ENCODE measurements around the gene FLOT1. TPM values are rescaled to one million over a fixed set of nuclear protein-coding genes. Genes with fewer than 3 reads are reported as not detected.
A peak's percentile ranks its signal among the peaks of the same experiment; 100 is the strongest.

Gene FLOT1
- total and polyA plus RNA-seq, 9 of the 15 experiments (the other 6 are each of a cell fraction or from before 2014, with no cell fraction given), result 11.7 to 149 (median 118) TPM

- TF ChIP-seq ZNF445 (CRISPR knock-in tag; IDR thresholded peaks at IDR 0.05; ENCODE audit: low read depth) (peak; percentile 53), HDAC1 (IDR thresholded peaks at IDR 0.05) (peak in 1 of 2 experiments; percentile 95; a peak in 2 of 4 replicates), HSF4 (CRISPR knock-in tag; IDR thresholded peaks at IDR 0.05; ENCODE audit: borderline replicate concordance) (peak; percentile 67; the same call in 1 of the 2 replicates), CBX2 (IDR thresholded peaks at IDR 0.05; ENCODE audit: insufficient read depth, low read length, poor library complexity, severe bottlenecking) (no peak), MYNN (IDR thresholded peaks at IDR 0.05) (no peak), MYNN (CRISPR knock-in tag; IDR thresholded peaks at IDR 0.05) (no peak), POU5F1 (IDR thresholded peaks at IDR 0.05; ENCODE audit: borderline replicate concordance, low read depth, low read length, partially characterized antibody) (no peak), GABPA (tag; conservative IDR thresholded peaks at IDR 0.05; ENCODE audit: low read depth) (peak; percentile 75), GATA2 (CRISPR knock-in tag; IDR thresholded peaks at IDR 0.05) (no peak), ESRRB (CRISPR knock-in tag; IDR thresholded peaks at IDR 0.05; ENCODE audit: borderline replicate concordance) (peak; percentile 28; the same call in 1 of the 2 replicates), OTX1 (CRISPR knock-in tag; IDR thresholded peaks at IDR 0.05) (peak; percentile 89), TRIM28 (IDR thresholded peaks at IDR 0.05) (no peak), EP400 (IDR thresholded peaks at IDR 0.05) (peak; percentile 48; the same call in 1 of the 2 replicates), MBD2 (IDR thresholded peaks at IDR 0.05; ENCODE audit: borderline replicate concordance, low read depth) (0 out of 2 replicates have a peak, but pooled peaks have one; percentile 34), ARID1B (IDR thresholded peaks at IDR 0.05) (no peak), ARNT (IDR thresholded peaks at IDR 0.05) (peak; percentile 6 to 79; a peak in 1 of 4 replicates), HDAC6 (IDR thresholded peaks at IDR 0.05; ENCODE audit: low read depth, low read length) (no peak), HES1 (IDR thresholded peaks at IDR 0.05; ENCODE audit: low read depth) (no peak), MTF1 (CRISPR knock-in tag; IDR thresholded peaks at IDR 0.05; ENCODE audit: borderline replicate concordance) (no peak), UBTF (IDR thresholded peaks at IDR 0.05; ENCODE audit: borderline replicate concordance in 1 of 2, low read depth in 2 of 2, low read length in 2 of 2) (no peak), ETV5 (CRISPR knock-in tag; IDR thresholded peaks at IDR 0.05; ENCODE audit: low read depth) (no peak), RBM15 (IDR thresholded peaks at IDR 0.05; ENCODE audit: insufficient read depth, low read length) (no peak), RAD21 (CRISPR knock-in tag; conservative IDR thresholded peaks at IDR 0.05 in 1 of 2, IDR thresholded peaks at IDR 0.05 in 1 of 2) (no peak), BRCA1 (IDR thresholded peaks at IDR 0.05) (no peak), BRCA1 (CRISPR knock-in tag; IDR thresholded peaks at IDR 0.05) (no peak), ZNF778 (CRISPR knock-in tag; IDR thresholded peaks at IDR 0.05) (no peak), ZNF431 (CRISPR knock-in tag; IDR thresholded peaks at IDR 0.05) (no peak; the same call in none of the 2 replicates)
Measured at GRCh38 chr6:30721198-30722024, 21.1 kb downstream of the FLOT1 start (continued).
